Nephron progenitor cell (in vitro differentiated cells): ENCODE data around the gene CFAP46.
A peak's percentile ranks its signal among the peaks of the same experiment; 100 is the strongest.

Source experiments
- DNase-seq: peaks from one replicate; pipeline ENCODE4 v3.0.0; 2021
- H3K27ac Mint-ChIP-seq: 2 replicates; pipeline ENCODE4 v1.8.0; 2021; ENCODE audit warnings: mild to moderate bottlenecking, moderate library complexity, mixed read lengths
- H3K27me3 Mint-ChIP-seq: 2 replicates; pipeline ENCODE4 v1.8.0; 2021; ENCODE audit warnings: mild to moderate bottlenecking, low read depth, mixed read lengths; ENCODE audit not compliant: poor library complexity
- H3K36me3 Mint-ChIP-seq: 2 replicates; pipeline ENCODE4 v1.8.0; 2021; ENCODE audit warnings: low read depth, mixed read lengths
- H3K4me1 Mint-ChIP-seq: 2 replicates; pipeline ENCODE4 v1.8.0; 2021; ENCODE audit warnings: mixed read lengths
- H3K4me3 Mint-ChIP-seq: 2 replicates; pipeline ENCODE4 v1.8.0; 2021; ENCODE audit warnings: mild to moderate bottlenecking, moderate library complexity, mixed read lengths
- H3K9me3 Mint-ChIP-seq: 2 replicates; pipeline ENCODE4 v1.8.0; 2021; ENCODE audit warnings: mild to moderate bottlenecking, moderate library complexity, mixed read lengths
- TF ChIP-seq, protein P1 (sequence below): fragments of 200-600 bp; sonication (generic); IDR thresholded peaks from 2 replicates; pipeline ENCODE4 v1.5.0; 2021; ENCODE audit warnings: antibody characterized with exemption

Gene CFAP46

DNA sequence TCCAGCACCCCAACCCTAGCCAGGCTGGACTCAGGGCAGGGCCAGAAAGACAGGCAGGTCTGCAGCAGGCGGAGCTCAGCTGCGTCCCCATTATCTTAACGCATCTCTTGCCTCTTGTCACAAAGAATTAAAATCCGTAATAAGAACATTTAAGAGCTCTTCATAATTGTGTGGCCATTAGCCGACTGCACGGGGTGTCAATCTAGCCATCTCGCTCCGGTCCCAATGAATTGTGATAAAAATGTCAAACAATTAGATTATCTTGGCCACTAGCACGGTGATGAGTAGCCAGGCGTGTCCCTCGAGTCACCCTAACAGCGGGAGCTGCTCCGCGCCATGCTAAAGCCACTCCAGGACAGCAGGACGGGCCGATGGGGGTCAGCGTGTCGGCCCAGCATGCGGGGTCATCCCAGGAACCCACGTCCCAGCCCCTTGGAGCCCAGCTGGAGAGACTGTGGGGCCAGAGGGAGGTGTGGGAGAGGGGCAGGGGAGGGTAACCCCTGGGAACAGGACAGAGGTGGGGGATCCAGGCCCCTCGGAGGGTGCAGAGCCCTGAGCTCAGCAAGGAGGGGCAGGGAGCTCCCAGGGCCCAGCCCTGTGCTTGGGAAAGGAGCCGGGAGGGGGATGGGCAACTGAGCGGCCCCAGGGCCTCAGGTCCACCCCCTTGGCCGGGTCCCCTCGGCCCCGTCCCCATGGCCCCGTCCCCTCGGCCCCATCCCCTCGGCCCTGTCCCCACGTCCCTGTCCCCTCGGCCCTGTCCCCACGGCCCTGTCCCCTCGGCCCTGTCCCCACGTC is 138.8 kb downstream of the CFAP46 start:
- TF ChIP-seq, protein P1, sequence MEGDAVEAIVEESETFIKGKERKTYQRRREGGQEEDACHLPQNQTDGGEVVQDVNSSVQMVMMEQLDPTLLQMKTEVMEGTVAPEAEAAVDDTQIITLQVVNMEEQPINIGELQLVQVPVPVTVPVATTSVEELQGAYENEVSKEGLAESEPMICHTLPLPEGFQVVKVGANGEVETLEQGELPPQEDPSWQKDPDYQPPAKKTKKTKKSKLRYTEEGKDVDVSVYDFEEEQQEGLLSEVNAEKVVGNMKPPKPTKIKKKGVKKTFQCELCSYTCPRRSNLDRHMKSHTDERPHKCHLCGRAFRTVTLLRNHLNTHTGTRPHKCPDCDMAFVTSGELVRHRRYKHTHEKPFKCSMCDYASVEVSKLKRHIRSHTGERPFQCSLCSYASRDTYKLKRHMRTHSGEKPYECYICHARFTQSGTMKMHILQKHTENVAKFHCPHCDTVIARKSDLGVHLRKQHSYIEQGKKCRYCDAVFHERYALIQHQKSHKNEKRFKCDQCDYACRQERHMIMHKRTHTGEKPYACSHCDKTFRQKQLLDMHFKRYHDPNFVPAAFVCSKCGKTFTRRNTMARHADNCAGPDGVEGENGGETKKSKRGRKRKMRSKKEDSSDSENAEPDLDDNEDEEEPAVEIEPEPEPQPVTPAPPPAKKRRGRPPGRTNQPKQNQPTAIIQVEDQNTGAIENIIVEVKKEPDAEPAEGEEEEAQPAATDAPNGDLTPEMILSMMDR, result no peak

DNA sequence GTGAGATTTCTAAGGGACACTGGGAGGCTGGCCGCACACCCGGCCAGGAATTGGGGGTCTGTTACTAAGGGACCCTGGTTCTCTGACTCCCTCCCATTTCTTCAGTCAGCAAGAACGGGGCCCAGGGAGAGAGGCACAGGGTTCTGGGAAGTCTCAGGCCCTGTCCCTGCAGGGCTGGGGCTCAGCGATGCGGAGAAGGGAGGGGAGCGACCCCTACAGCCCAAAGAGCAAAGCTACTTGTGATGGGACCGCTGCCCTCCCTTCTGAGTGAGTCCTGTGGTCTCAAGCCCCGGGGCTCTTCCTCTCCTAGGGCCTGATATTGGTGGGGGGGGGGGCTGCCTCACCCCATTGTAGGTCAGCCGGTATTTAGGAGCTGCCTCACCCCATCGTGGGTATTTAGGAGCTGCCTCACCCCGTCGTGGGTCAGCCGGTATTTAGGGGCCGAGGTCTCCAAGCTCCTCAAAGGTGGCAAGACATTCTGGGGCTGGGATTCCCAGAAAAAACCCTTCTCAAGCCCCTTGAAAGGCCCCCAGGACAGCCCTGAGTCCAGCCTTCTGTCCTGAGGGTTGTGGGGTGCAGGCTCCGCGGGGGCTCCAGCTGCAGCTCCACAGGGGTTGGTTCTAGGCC is 139.6 kb downstream of the CFAP46 start:
- Mint-ChIP-seq H3K4me3 (no peak overlapping the region), H3K9me3 (peaks cover 14% of the 10 kb centered on the region), H3K4me1 (peaks cover 27% of the 10 kb centered on the region), H3K36me3 (no peaks in the 10 kb centered on the region), H3K27me3 (peaks cover 10% of the 10 kb centered on the region), H3K27ac (no peak overlapping the region)
- TF ChIP-seq, protein P1, result no peak
- DNase-seq, result no peak

More for the DNA sequence above, 138.8 kb downstream of the CFAP46 start:
- H3K9me3 Mint-ChIP-seq, result peaks cover 14% of the 10 kb centered on the region
- no peaks in the 10 kb centered on the region for H3K36me3 Mint-ChIP-seq
- peaks cover 33% of the 10 kb centered on the region for H3K4me1 Mint-ChIP-seq
- H3K4me3 Mint-ChIP-seq, result no peak overlapping the region
- H3K27ac Mint-ChIP-seq, result peak overlapping the region; percentile 34
- DNase-seq, result no peak
- peaks cover 3% of the 10 kb centered on the region for H3K27me3 Mint-ChIP-seq

DNA sequence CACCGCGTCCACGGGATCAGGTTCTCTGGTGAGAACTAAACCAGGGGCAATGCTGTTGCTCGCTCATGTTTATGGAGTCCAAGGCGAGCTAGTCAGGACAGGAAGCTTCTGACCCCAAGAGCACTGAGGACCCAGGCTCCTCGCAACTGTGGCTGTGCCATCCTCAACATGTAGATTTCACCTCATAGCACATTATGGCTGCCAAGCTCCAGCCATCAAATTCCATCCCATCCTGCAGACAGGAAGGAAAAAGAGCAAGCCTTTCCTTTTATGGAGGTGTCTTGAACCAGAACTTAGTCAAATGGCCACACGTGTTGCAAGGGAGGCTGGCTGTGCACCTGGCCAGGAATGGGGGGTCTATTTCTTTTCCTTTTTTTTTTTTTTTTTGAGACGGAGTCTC is 140.3 kb downstream of the CFAP46 start:
- Mint-ChIP-seq H3K36me3 (no peaks in the 10 kb centered on the region), H3K4me3 (no peak overlapping the region), H3K9me3 (peaks cover 14% of the 10 kb centered on the region), H3K27ac (no peak overlapping the region), H3K27me3 (peaks cover 15% of the 10 kb centered on the region), H3K4me1 (peaks cover 27% of the 10 kb centered on the region)
- TF ChIP-seq, protein P1, result no peak
- no peak for DNase-seq

DNA sequence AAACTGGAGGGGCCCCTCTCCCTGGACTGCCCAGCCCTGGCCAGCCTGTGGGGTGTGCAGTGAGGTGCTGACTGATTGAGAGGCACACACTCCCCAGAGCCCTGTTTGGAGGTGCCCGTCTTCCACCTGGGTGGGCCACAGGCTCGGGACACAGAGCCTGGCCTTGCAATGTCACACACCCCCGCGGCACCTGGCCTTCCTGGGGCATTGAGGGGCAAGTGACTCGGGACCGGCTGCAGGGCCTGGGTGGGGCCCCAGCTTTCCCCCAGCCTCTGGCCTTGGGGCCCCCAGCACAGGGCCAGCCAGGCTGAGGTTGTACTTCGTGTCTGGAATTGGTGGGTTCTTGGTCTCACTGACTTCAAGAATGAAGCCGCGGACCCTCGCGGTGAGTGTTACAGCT is 142.5 kb downstream of the CFAP46 start:
- Mint-ChIP-seq H3K36me3 (no peaks in the 10 kb centered on the region), H3K27me3 (peaks cover 23% of the 10 kb centered on the region), H3K4me1 (peaks cover 17% of the 10 kb centered on the region), H3K9me3 (peaks cover 14% of the 10 kb centered on the region), H3K27ac (peak overlapping the region; percentile 83), H3K4me3 (peak overlapping the region; percentile 39)
- TF ChIP-seq, protein P1, result no peak
- DNase-seq, result no peak

DNA sequence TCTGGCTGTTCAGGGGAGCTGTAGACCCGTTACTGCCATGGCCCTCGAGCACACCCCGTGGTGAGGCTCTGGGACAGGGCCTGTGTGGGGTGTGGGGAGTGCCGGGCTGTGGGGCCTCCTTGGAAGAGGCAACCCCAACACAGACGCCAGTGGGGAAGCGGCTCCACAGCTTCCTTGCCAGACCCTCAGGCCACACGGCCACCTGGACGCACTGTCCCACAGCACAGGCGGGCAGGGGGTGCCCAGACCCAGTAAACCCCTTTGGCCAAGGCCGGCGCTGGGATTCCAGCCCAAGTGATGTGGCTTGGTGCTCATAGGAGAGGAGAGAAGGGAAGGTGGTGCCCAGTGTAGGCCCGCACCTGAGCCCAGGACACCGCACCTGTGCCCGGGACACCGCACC is 143.5 kb downstream of the CFAP46 start:
- DNase-seq, result no peak
- TF ChIP-seq, protein P1, result no peak
- H3K27ac Mint-ChIP-seq, result no peak overlapping the region
- peaks cover 12% of the 10 kb centered on the region for H3K4me1 Mint-ChIP-seq
- peaks cover 23% of the 10 kb centered on the region for H3K27me3 Mint-ChIP-seq
- no peak overlapping the region for H3K4me3 Mint-ChIP-seq
- H3K36me3 Mint-ChIP-seq, result no peaks in the 10 kb centered on the region
- peaks cover 14% of the 10 kb centered on the region for H3K9me3 Mint-ChIP-seq
